Pons (tissue), 1 donor: ENCODE measurements around the gene OR52I1.

Experiments used
- DNase-seq: peaks from one replicate; pipeline ENCODE4 v3.0.0-alpha.2; 2016; ENCODE audit warnings: low spot score

OR52I1 gene

GRCh38 chr11:4615856-4616444, 22.1 kb downstream of the OR52I1 start:
- DNase-seq = no peak

- DNase-seq = no peak
Observed at GRCh38 chr11:4619514-4619913, 25.7 kb downstream of the OR52I1 start.

- DNase-seq = peak; percentile 34
Observed at GRCh38 chr11:4626207-4627099, 32.6 kb downstream of the OR52I1 start.

- no peak for DNase-seq
Observed at GRCh38 chr11:4636136-4636535, 42.3 kb downstream of the OR52I1 start.

GRCh38 chr11:4636962-4637661, 43.3 kb downstream of the OR52I1 start, which contains the start of gene OR51D1:
Gene OR51D1, plus strand, starts transcription at chr11:4637477. Its CDS starts 2,314 bp downstream, at chr11:4639791.
- peak; percentile 64 for DNase-seq

- no peak for DNase-seq
Observed at GRCh38 chr11:4637662-4638047, 43.8 kb downstream of the OR52I1 start.

- no peak for DNase-seq
Observed at GRCh38 chr11:4639931-4640330, 46.1 kb downstream of the OR52I1 start.

- DNase-seq = no peak
Observed at GRCh38 chr11:4641501-4641900, 47.7 kb downstream of the OR52I1 start.

- no peak for DNase-seq
Observed at GRCh38 chr11:4642043-4642442, 48.2 kb downstream of the OR52I1 start.

- DNase-seq = no peak
Observed at GRCh38 chr11:4643076-4643475, 49.2 kb downstream of the OR52I1 start.

GRCh38 chr11:4643682-4644081, 49.8 kb downstream of the OR52I1 start, which contains the start of gene OR51E1:
Gene OR51E1, plus strand, starts transcription at chr11:4643982. Its CDS starts 8,545 bp downstream, at chr11:4652527.
- DNase-seq = no peak

- no peak for DNase-seq
Observed at GRCh38 chr11:4644233-4644632, 50.4 kb downstream of the OR52I1 start.
